Natural killer cell (primary cell): ENCODE results near the gene ZNF324B. TPM values are rescaled to one million over a fixed set of nuclear protein-coding genes. Genes with fewer than 3 reads are reported as not detected.
"Not testable (repeated sequence)": the region's sequence is repeated elsewhere in the genome, so short reads cannot be mapped to it uniquely, and the experiment has no call there.

Experiments
- ATAC-seq, 3 donors: fragments of 150-1000 bp in 2 of 3; fragments of 200-7000 bp in 1 of 3; cut with Tn5 transposase; 1 replicate in 1 of 3; 2 replicates in 2 of 3; pipeline ENCODE4 v1.10.0; 2021; ENCODE audit warnings: mild to moderate bottlenecking in 2 of 3, moderate library complexity in 2 of 3
- DNase-seq, 2 donors: peaks; one replicate each; pipeline versions ENCODE4 v3.0.0 to v3.0.0-alpha.2; 2013 to 2021; ENCODE audit warnings: mixed read lengths in 1 of 2
- H3K27ac ChIP-seq: one replicate; pipeline ENCODE4 v1.5.1; 2013; ENCODE audit warnings: mild to moderate bottlenecking, low read length
- H3K27me3 ChIP-seq: one replicate; pipeline ENCODE4 v1.6.1; 2013; ENCODE audit warnings: low read length; ENCODE audit not compliant: control insufficient read depth, insufficient read depth
- H3K36me3 ChIP-seq: one replicate; pipeline ENCODE4 v1.6.1; 2013; ENCODE audit warnings: low read length; ENCODE audit not compliant: control insufficient read depth, insufficient read depth
- H3K4me1 ChIP-seq: one replicate; pipeline ENCODE4 v1.6.1; 2013; ENCODE audit warnings: low read length; ENCODE audit not compliant: control insufficient read depth, insufficient read depth
- H3K4me3 ChIP-seq: one replicate; pipeline ENCODE4 v1.5.1; 2013; ENCODE audit warnings: low read length
- H3K9me3 ChIP-seq: one replicate; pipeline ENCODE4 v1.6.1; 2013; ENCODE audit warnings: low read length; ENCODE audit not compliant: control insufficient read depth, insufficient read depth
- H3K27ac Mint-ChIP-seq, 2 donors: one replicate each; pipeline ENCODE4 v1.8.0; 2022; ENCODE audit warnings: mild to moderate bottlenecking in 2 of 2, mixed read lengths in 2 of 2, moderate library complexity in 1 of 2
- H3K27me3 Mint-ChIP-seq, 2 donors: one replicate each; pipeline ENCODE4 v1.8.0; 2022; ENCODE audit warnings: low read depth in 2 of 2, mixed read lengths in 2 of 2
- H3K36me3 Mint-ChIP-seq: one replicate; pipeline ENCODE4 v1.8.0; 2022; ENCODE audit warnings: mixed read lengths
- H3K4me1 Mint-ChIP-seq, 2 donors: one replicate each; pipeline ENCODE4 v1.8.0; 2022; ENCODE audit warnings: mixed read lengths in 2 of 2
- H3K4me3 Mint-ChIP-seq: one replicate; pipeline ENCODE4 v1.8.0; 2022; ENCODE audit warnings: mild to moderate bottlenecking, moderate library complexity, mixed read lengths
- H3K9me3 Mint-ChIP-seq, 2 donors: one replicate each; pipeline ENCODE4 v1.8.0; 2022; ENCODE audit warnings: mixed read lengths in 2 of 2
- CTCF ChIP-seq: fragments of 200-600 bp; IDR thresholded peaks from one replicate; pipeline ENCODE4 v1.8.0; 2022; ENCODE audit warnings: antibody characterized with exemption
- WGBS: methylation state at CpG from one replicate; pipeline ENCODE4 v1.1.7; 2013; ENCODE audit warnings: missing lambda C conversion rate; ENCODE audit not compliant: insufficient coverage; 5-methylcytosine and 5-hydroxymethylcytosine counted together
- intact Hi-C: fragments of 100-400 bp; cut with micrococcal nuclease; formaldehyde crosslinking; loops from one replicate; pipeline ENCODE4 v1.14.2; 2022
- total RNA-seq, 4 donors: library from RNA; stranded (reverse); fragments of 120-200 nt in 1 of 4; gene quantifications; one replicate each; pipeline versions ENCODE4 v1.2.3 to v1.2.4, GENCODE V29; 2013 to 2022

ZNF324B gene
- total RNA-seq, 3 donors from 2014 or later (not counting 1 experiment from before 2014, with no cell fraction given): 10.4 to 11.4 (median 11.4) TPM

DNA sequence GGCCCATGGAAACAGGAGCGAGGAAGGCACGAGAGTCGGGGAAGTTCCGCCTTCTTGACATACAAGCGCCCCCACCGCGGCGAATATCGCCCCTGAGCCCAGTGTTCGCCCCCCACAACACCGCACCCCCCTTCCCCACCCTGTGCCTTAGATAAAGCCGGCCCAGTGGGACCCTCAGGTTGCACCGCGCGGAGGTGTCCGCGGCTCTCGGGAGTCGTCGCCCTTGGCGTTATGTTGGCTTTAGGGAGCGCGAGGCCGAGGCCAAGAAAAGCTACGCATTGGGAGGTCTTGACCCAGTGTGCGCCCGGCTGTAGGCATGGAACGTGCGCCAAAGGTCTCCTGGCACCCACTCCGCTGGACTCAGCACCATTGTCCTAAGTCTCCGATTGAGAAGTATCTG is 10.9 kb upstream of the ZNF324B start:
- Mint-ChIP-seq H3K27ac (peak overlapping the region; percentile 97 to 98), H3K4me3 (peak overlapping the region; percentile 98), H3K9me3 (peaks cover 10 to 15% of the 10 kb centered on the region in 2 donors), H3K4me1 (peaks cover 25 to 27% of the 10 kb centered on the region in 2 donors), H3K36me3 (peaks cover 27% of the 10 kb centered on the region), H3K27me3 (peaks cover 0 to 6% of the 10 kb centered on the region in 2 donors)
- intact Hi-C loops: loop anchor here (1.0 to 2.0 kb wide), 6 partner anchors 11 to 59 kb away; partner anchors contain the start of genes RPS5, ZNF324B and ZNF837
- Histone ChIP-seq H3K27ac (peak overlapping the region; percentile 87), H3K9me3 (peaks cover 33% of the 10 kb centered on the region), H3K4me1 (peaks cover 19% of the 10 kb centered on the region), H3K4me3 (peak overlapping the region; percentile 60), H3K27me3 (no peaks in the 10 kb centered on the region), H3K36me3 (peaks cover 11% of the 10 kb centered on the region)
- no peak for ATAC-seq
- no peak for TF ChIP-seq CTCF
- no peak for DNase-seq
- 19% methylated on average over 31 of the region's 31 CpGs for WGBS

- WGBS: 87% methylated on average over 7 of the region's 7 CpGs
- H3K27me3 ChIP-seq, DNase-seq, H3K27ac ChIP-seq, H3K9me3 Mint-ChIP-seq, ATAC-seq, intact Hi-C loops, H3K27ac Mint-ChIP-seq, H3K36me3 ChIP-seq, H3K4me3 ChIP-seq, H3K4me3 Mint-ChIP-seq, H3K36me3 Mint-ChIP-seq: not testable (repeated sequence)
- Mint-ChIP-seq H3K27me3 (peaks cover 14% of the 10 kb centered on the region in 2 donors), H3K4me1 (peaks cover 25 to 27% of the 10 kb centered on the region in 2 donors)
- Histone ChIP-seq H3K4me1 (peaks cover 19% of the 10 kb centered on the region), H3K9me3 (peaks cover 16% of the 10 kb centered on the region)
Measured at GRCh38 chr19:58442986-58443385, 8.4 kb upstream of the ZNF324B start.

DNA sequence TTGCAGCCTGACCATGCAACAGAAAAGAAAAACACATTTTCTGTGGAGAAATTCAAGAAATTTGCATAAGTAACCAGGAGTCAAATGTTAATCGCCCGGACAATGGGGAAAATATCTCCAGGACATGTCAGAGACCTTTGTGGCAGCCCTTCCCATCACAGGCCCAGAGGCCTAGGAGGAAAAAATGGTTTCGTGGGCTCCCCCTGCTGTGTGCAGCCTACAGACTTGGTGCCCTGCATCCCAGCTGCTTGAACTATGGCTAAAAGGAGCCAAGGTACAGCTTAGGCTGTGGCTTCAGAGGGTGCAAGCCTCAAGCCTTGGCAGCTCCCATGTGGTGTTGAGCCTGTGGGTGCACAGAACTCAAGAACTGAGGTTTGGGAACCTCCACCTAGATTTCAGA is 2.6 kb upstream of the ZNF324B start:
- 79% methylated on average over 3 of the region's 3 CpGs for WGBS
- ATAC-seq, H3K4me3 ChIP-seq, DNase-seq, H3K4me3 Mint-ChIP-seq, intact Hi-C loops, H3K9me3 Mint-ChIP-seq, H3K36me3 ChIP-seq, H3K27ac ChIP-seq, H3K27ac Mint-ChIP-seq, H3K36me3 Mint-ChIP-seq, H3K27me3 ChIP-seq: not testable (repeated sequence)
- Mint-ChIP-seq H3K4me1 (peaks cover 19 to 26% of the 10 kb centered on the region in 2 donors), H3K27me3 (peaks cover 24 to 31% of the 10 kb centered on the region in 2 donors)
- Histone ChIP-seq H3K9me3 (peaks cover 11% of the 10 kb centered on the region), H3K4me1 (peaks cover 15% of the 10 kb centered on the region)

DNA sequence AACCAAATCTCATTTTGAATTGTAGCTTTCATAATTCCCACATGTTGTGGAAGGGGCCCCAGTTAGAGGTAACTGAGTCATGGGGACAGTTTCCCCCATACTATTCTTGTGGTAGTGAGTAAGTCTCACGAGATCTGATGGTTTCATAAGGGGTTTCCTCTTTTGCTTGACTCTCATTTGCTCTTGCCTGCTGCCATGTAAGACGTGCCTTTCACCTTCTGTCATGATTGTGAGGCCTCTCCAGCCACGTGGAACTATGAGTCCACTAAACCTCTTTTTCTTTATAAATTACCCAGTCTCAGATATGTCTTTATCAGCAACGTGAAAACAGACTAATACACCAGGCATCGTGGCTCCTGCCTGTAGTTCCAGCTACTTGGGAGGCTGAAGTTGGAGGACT is 1.4 kb upstream of the ZNF324B start:
- not testable (repeated sequence) for ATAC-seq, DNase-seq, H3K36me3 Mint-ChIP-seq, H3K36me3 ChIP-seq, H3K4me3 ChIP-seq, H3K27ac ChIP-seq, H3K9me3 Mint-ChIP-seq, H3K27me3 ChIP-seq
- 49% methylated on average over 4 of the region's 5 CpGs for WGBS
- Histone ChIP-seq H3K4me1 (peaks cover 15% of the 10 kb centered on the region), H3K9me3 (peaks cover 11% of the 10 kb centered on the region)
- Mint-ChIP-seq H3K27ac (peak overlapping the region in 1 of 2 donors; percentile 84), H3K27me3 (peaks cover 18 to 31% of the 10 kb centered on the region in 2 donors), H3K4me1 (peaks cover 19 to 26% of the 10 kb centered on the region in 2 donors), H3K4me3 (peak overlapping the region; percentile 10)
- intact Hi-C loops: loop anchor here (2.0 kb wide), 1 partner anchor 267 kb away; the partner anchor contains the start of gene ZNF274

GRCh38 chr19:58450856-58451357 is 515 bp upstream of the ZNF324B start:
- 17% methylated on average over 11 of the region's 11 CpGs for WGBS
- H3K27ac ChIP-seq: peak overlapping the region; percentile 34
- H3K9me3 ChIP-seq: peaks cover 11% of the 10 kb centered on the region
- Mint-ChIP-seq H3K4me1 (peaks cover 19 to 26% of the 10 kb centered on the region in 2 donors), H3K4me3 (peak overlapping the region; percentile 91), H3K36me3 (no peaks in the 10 kb centered on the region), H3K27ac (peak overlapping the region; percentile 84 to 89), H3K9me3 (peaks cover 0 to 4% of the 10 kb centered on the region in 2 donors), H3K27me3 (peaks cover 18 to 31% of the 10 kb centered on the region in 2 donors)
- H3K36me3 ChIP-seq: no peaks in the 10 kb centered on the region
- ATAC-seq (no peak), DNase-seq (no peak)
- peaks cover 2% of the 10 kb centered on the region for H3K27me3 ChIP-seq
- TF ChIP-seq CTCF: no peak
- H3K4me3 ChIP-seq: peak overlapping the region; percentile 53
- H3K4me1 ChIP-seq: peaks cover 15% of the 10 kb centered on the region
- intact Hi-C loops: loop anchor here (1.0 to 2.0 kb wide), 3 partner anchors 11 to 268 kb away; partner anchors contain the start of genes ZNF132 and ZNF274
